ENCODE measurements around the gene CHST12.

CHST12 gene

GRCh38 chr7:2446676-2447075 is 43.3 kb downstream of the CHST12 start:
- TF ChIP-seq GATA2 (IDR thresholded peaks at IDR 0.05; ENCODE audit: low read depth, low read length), result no peak
- no peak for TF ChIP-seq GATA3 (IDR thresholded peaks at IDR 0.05; ENCODE audit: low read depth, low read length)

DNA sequence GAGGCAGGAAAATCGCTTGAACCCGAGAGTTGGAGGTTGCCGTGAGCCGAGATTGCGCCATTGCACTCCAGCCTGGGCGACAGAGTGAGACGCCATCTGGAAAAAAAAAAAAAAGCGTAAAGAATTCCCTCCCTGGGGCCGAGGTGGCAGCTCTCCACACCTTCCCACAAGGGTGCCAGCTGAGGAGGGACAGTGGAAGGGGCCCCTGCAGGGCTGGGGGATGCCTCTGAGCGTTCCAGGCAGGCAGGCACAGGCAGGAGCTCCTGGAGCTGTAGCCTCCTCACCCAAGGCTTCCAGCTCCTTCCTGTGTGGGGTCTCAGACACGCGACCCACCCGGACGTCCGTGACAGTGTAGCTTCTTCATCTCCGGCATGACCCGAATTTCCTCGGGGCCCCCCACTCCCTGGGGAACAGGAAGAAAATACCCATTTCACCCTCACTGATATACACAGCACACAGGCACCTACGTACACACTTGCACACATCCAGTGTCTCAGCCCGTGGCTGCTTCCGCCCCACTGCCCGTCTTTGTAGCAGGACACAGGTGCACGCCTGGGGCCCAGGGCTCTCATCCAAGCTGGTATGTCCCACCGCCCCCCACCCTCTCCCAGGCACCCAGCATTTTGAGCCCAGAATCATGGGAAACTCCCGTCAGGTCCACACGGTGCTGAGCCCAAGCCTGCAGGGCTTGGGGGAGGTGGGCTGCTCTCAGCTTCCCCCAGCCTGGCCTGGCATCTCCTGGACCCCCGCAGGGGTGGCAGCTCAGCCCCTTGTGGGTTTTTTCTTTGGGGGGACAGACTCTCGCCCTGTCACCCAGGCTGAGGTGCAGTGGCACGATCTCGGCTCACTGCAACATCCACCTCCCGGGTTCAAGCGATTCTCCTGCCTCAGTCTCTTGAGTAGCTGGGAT is 47.0 kb downstream of the CHST12 start:
- no peak for TF ChIP-seq GATA3 (IDR thresholded peaks at IDR 0.05; ENCODE audit: low read depth, low read length)
- no peak for TF ChIP-seq GATA2 (IDR thresholded peaks at IDR 0.05; ENCODE audit: low read depth, low read length)

DNA sequence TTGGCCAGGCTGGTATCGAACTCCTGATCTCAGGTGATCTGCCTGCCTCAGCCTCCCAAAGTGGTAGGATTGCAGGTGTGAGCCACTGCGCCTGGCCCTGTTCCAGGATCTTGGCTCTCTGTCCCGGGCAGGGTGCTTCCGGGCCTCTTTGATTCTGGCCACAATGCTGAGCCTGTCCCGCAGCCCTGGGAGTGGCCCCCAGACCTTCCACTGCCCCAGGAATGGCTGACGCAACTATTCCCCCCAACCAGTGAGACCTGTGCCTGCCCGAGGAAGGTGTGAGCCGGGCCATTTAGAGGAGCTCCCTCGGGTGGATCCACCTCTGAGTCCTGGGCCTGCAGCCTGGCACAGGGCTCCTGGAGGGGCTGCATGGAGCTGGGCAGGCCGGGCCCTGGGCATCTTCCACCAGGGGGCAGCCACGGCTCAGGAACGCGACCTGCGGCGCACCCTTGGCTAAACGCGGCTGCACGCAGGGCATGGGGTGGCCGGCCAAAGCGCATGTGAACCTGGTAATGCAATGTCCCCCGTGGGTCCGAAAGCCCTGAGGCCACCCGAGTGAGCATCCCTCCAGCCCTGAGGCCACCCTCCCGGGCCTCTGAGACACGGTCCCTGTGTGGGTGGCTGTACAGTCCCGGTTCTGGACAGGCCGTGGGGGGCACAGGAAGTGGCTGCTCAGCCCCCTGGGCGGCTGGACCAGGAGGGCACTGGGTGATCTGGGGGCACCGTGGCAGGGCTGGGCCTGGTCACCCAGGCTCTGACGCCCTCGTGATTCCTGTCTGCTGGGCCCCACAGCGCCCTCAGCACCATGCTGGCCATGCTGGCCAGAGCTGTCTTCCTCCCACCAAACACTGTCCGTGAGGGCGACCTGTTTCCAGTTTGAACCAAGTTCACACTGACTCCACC is 48.0 kb downstream of the CHST12 start:
- TF ChIP-seq GATA2 (IDR thresholded peaks at IDR 0.05; ENCODE audit: low read depth, low read length), result no peak
- no peak for TF ChIP-seq GATA3 (IDR thresholded peaks at IDR 0.05; ENCODE audit: low read depth, low read length)

- TF ChIP-seq GATA2 (IDR thresholded peaks at IDR 0.05; ENCODE audit: low read depth, low read length) (no peak), GATA3 (IDR thresholded peaks at IDR 0.05; ENCODE audit: low read depth, low read length) (no peak)
Observed at GRCh38 chr7:2452074-2452507, 48.7 kb downstream of the CHST12 start.

DNA sequence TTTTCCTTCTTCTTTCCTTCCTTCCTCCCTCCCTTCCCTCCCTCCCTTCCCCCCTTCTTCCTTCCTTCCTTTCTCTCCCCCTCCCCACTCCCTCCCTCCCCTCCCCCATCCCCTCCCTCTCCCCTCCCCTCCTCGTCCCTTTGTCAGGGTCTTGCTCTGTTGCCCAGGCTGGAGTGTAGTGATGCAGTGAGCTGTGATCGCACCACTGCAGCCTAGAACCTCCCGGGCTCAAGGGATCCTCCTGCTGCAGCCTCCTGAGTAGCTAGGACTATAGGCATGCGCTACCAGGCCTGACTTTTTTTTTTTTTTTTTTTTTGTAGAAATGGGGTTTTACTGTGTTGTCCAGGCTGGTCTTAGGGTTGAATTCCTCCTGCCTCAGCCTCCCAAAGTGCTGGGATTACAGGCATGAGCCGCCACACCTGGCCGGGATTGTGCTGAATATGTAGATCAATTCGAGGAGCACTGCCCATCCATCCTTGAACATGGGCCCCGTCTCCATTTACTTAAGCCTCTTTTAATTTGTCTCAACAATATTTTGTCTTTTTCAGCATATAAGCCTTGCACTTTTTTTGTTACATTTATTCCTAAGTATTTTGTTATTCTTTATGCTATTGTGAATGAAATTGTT is 49.3 kb downstream of the CHST12 start:
- TF ChIP-seq GATA3 (IDR thresholded peaks at IDR 0.05; ENCODE audit: low read depth, low read length) (no peak), GATA2 (IDR thresholded peaks at IDR 0.05; ENCODE audit: low read depth, low read length) (no peak)

DNA sequence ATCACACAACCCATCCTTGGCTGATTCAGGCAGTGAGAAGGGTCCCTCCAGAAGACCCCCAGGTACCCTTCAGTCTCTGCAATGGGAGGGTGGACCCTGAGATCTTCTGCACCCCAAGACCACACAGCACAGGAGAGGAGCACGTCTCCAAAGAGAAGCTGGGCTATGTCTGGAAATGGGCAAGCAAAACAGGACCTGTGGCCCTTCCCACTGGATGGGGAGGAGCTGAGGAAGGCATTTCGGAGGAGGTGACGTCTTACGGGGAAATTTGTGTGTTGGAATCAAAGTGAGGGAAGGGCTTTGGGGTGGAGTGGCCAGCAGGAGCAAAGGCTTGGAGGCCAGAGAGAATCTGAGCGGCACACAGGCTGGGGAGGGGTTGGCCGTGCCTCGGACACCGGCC is 56.3 kb downstream of the CHST12 start:
- TF ChIP-seq GATA2 (IDR thresholded peaks at IDR 0.05; ENCODE audit: low read depth, low read length) (no peak), GATA3 (IDR thresholded peaks at IDR 0.05; ENCODE audit: low read depth, low read length) (no peak)

DNA sequence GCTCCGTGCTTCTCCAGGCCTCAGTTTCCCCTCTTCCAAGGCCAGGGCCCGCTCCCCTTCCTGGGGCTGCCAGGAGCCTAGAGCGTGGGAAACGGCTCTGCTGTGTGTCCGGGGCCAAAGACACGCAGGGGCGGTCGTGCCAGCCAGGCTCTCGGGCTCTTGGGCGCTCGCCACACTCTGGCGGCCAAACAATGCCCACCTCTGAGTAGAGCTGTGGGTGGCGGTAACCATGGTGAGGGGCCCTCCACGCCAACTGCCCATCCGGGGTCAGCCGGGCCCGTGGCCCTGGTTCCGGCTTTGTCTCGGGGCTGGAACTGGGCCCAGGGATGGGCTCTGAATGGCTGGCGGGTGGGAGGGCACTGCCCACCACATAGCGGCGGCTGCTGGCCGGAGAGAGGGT is 56.8 kb downstream of the CHST12 start:
- TF ChIP-seq GATA3 (IDR thresholded peaks at IDR 0.05; ENCODE audit: low read depth, low read length) (no peak), GATA2 (IDR thresholded peaks at IDR 0.05; ENCODE audit: low read depth, low read length) (no peak)

GRCh38 chr7:2460641-2461040 is 57.2 kb downstream of the CHST12 start:
- TF ChIP-seq GATA3 (IDR thresholded peaks at IDR 0.05; ENCODE audit: low read depth, low read length), result no peak
- no peak for TF ChIP-seq GATA2 (IDR thresholded peaks at IDR 0.05; ENCODE audit: low read depth, low read length)

DNA sequence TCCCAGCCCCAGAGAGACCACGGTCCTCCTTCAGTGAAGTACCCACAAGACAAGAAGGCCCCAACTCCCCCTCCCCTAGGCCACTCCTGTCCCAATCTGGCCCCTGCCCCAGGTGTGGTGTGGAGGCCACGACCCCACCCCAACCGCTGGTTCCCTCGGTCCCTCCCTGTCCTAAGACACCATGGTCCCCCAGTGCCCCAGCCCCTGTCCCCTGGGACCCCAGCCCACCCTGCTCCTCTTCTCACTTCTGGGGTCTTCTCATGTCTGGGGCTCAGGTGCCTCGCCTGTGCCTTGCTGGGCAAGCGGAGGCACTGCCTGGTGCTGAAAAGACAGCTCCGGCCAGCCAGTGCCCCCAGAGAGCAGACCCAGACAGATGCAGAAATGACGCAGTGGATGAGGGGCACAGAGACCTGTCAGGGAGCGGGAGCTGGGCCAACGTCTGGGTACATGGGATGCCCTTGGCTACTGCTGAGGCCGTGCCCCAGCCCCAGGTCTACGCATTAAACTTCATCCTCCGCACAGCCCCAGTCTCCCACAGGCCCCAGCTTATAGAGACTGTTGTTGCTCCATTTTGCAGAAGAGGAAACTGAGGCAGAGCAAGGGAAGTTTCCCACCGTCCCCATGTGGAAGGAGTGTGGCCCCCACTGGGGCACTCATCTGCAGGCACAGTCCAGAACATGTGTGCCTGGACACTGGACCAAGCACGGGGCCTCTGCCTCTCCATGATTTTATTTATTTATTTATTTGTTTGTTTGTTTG is 58.0 kb downstream of the CHST12 start:
- TF ChIP-seq GATA3 (IDR thresholded peaks at IDR 0.05; ENCODE audit: low read depth, low read length), result no peak
- no peak for TF ChIP-seq GATA2 (IDR thresholded peaks at IDR 0.05; ENCODE audit: low read depth, low read length)

DNA sequence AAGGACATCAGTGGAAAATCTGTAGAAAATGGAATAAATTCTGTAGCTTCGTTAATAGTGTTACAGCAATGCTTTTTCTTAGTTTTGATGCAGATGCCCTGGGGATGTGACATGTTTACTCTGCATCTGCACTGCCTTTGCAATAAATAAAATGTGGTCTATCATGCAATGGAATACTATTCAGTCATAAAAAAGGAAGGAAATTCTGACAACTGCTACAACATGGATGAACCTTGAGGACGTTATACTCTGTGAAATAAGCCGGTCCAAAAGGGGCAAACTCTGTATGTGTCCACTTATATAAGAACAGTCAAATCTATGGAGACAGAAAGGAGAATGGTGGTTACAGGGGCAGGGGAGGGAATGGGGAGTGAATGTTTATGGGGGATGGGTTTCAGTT is 59.3 kb downstream of the CHST12 start:
- no peak for TF ChIP-seq GATA3 (IDR thresholded peaks at IDR 0.05; ENCODE audit: low read depth, low read length)
- no peak for TF ChIP-seq GATA2 (IDR thresholded peaks at IDR 0.05; ENCODE audit: low read depth, low read length)

GRCh38 chr7:2465928-2466327 is 62.5 kb downstream of the CHST12 start:
- no peak for TF ChIP-seq GATA3 (IDR thresholded peaks at IDR 0.05; ENCODE audit: low read depth, low read length)

GRCh38 chr7:2466675-2467074 is 63.3 kb downstream of the CHST12 start:
- TF ChIP-seq GATA3 (IDR thresholded peaks at IDR 0.05; ENCODE audit: low read depth, low read length) (no peak), GATA2 (IDR thresholded peaks at IDR 0.05; ENCODE audit: low read depth, low read length) (no peak)

DNA sequence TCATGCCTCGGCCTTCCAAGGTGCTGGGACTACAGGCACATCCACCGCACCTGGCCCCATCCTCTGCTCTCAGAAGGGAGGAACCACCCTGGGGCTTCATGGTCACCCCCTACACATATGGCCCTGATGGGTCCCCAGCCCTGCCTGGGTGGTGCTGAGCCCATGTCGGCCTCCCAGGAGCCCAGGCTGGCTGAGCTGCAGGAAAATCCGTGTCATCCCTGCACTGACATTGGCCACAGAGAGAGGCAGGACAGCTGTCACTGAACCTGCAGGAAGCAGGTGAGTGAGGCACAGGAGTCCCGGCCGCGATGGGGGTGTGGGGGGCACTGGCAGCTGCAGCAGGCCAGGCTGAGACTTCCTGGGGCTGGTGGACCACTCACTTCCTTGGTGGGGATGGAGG is 64.8 kb downstream of the CHST12 start:
- TF ChIP-seq GATA3 (IDR thresholded peaks at IDR 0.05; ENCODE audit: low read depth, low read length), result no peak
- TF ChIP-seq GATA2 (IDR thresholded peaks at IDR 0.05; ENCODE audit: low read depth, low read length), result no peak

Measured in SH-SY5Y (cell line).